K562 (cell line): Measurements from ENCODE around the gene SLC4A11. TPM values are rescaled to one million over a fixed set of nuclear protein-coding genes. Genes with fewer than 3 reads are reported as not detected.
A peak's percentile ranks its signal among the peaks of the same experiment; 100 is the strongest.

Experiments used
- ATAC-seq: fragments of 200-7000 bp; cut with Tn5 transposase; 3 replicates; pipeline ENCODE4 v1.9.1; 2020; ENCODE audit warnings: moderate library complexity
- BruUV-seq: library from RNA; stranded (reverse); fragments of 400-500 nt; replicated peaks from 2 replicates; lab custom pipeline; 2021; lab: Mats Ljungman, UMichigan
- CTCF ChIA-PET: fragments of 300-600 bp; formaldehyde crosslinking; extraction: SDS; loops from one replicate; lab custom pipeline; 2021; ENCODE audit warnings: low intra/inter-chr PET ratio; lab: Yijun Ruan, JAX
- POLR2A ChIA-PET: fragments of 300-600, 350-650 bp; sonication (Branson Sonifier 250); formaldehyde crosslinking; extraction: SDS; loops from one replicate; lab custom pipeline; 2021; ENCODE audit warnings: antibody characterized with exemption, inconsistent platforms; lab: Yijun Ruan, JAX
- DNase-seq, 4 experiments: peaks; one replicate each; pipeline versions ENCODE4 v3.0.0 to v3.0.0-alpha.2; 2011 to 2018; ENCODE audit warnings: low spot score in 3 of 4, mixed read lengths in 3 of 4; ENCODE audit errors: extremely low read depth in 1 of 4
- FAIRE-seq: peaks from 2 replicates; lab custom pipeline; 2011; peaks lifted over from hg19 to GRCh38; lab: Jason Lieb, UNC
- H2AFZ ChIP-seq: 2 replicates; pipeline ENCODE4 v1.6.0; 2011; ENCODE audit warnings: low read depth, low read length, control low read depth, inconsistent platforms
- H3K27ac ChIP-seq: fragments of 200-600 bp; 3 replicates; pipeline ENCODE4 v1.8.0; 2011; ENCODE audit warnings: low read depth, mild to moderate bottlenecking, control low read depth, inconsistent platforms, low read length, moderate library complexity, mixed read lengths; ENCODE audit errors: extremely low read depth
- H3K27me3 ChIP-seq, 2 experiments: fragments of 300-600 bp in 1 of 2; 2 replicates in 1 of 2; 3 replicates in 1 of 2; pipeline versions ENCODE4 v1.6.0 to v1.8.0; 2011; ENCODE audit warnings: inconsistent platforms in 2 of 2, low read length in 2 of 2, mild to moderate bottlenecking in 1 of 2, mixed read lengths in 1 of 2, moderate library complexity in 1 of 2; ENCODE audit not compliant: control insufficient read depth in 2 of 2, insufficient read depth in 2 of 2
- H3K36me3 ChIP-seq: fragments of 300-600 bp; 3 replicates; pipeline ENCODE4 v1.8.0; 2011; ENCODE audit warnings: mild to moderate bottlenecking, low read length, inconsistent platforms; ENCODE audit not compliant: control insufficient read depth, insufficient read depth
- H3K4me1 ChIP-seq, 2 experiments: fragments of 200-600 bp in 1 of 2; replicated peaks in 1 of 2; 2 replicates in 1 of 2; 3 replicates in 1 of 2; pipeline versions ENCODE4 v1.5.1 to v1.8.0; 2011; ENCODE audit warnings: inconsistent platforms in 2 of 2, low read length in 2 of 2, mild to moderate bottlenecking in 1 of 2, mixed read lengths in 1 of 2, moderate library complexity in 1 of 2; ENCODE audit not compliant: control insufficient read depth in 2 of 2, insufficient read depth in 2 of 2
- H3K4me2 ChIP-seq: 2 replicates; pipeline ENCODE4 v1.6.1; 2011; ENCODE audit warnings: low read length, control low read depth, inconsistent platforms, mixed read lengths; ENCODE audit not compliant: insufficient read depth
- H3K4me3 ChIP-seq: fragments of 200-600 bp; sonication (generic), shearing (Covaris generic); 2 replicates; pipeline ENCODE4 v1.5.1; 2016; ENCODE audit warnings: control low read depth, inconsistent platforms
- H3K79me2 ChIP-seq: fragments of 200-600 bp; 3 replicates; pipeline ENCODE4 v1.8.0; 2011; ENCODE audit warnings: low read length, inconsistent platforms; ENCODE audit not compliant: control insufficient read depth, insufficient read depth
- H3K9ac ChIP-seq, 2 experiments: 2 replicates each; pipeline versions ENCODE4 v1.6.0 to v1.6.1; 2011; ENCODE audit warnings: low read depth in 2 of 2, low read length in 2 of 2, control low read depth in 1 of 2, inconsistent platforms in 1 of 2, mild to moderate bottlenecking in 1 of 2, mixed read lengths in 1 of 2; ENCODE audit not compliant: insufficient read depth in 1 of 2
- H3K9me1 ChIP-seq: one replicate; pipeline ENCODE4 v1.6.0; 2011; ENCODE audit warnings: inconsistent platforms, mild to moderate bottlenecking, low read length, moderate library complexity; ENCODE audit not compliant: control insufficient read depth, insufficient read depth
- H3K9me3 ChIP-seq: replicated peaks from 2 replicates; pipeline ENCODE4 v1.5.1; 2011; ENCODE audit warnings: low read depth, low read length, inconsistent platforms; ENCODE audit not compliant: control insufficient read depth, insufficient read depth
- H4K20me1 ChIP-seq: replicated peaks from 2 replicates; pipeline ENCODE4 v1.6.1; 2011; ENCODE audit warnings: low read length, inconsistent platforms, mixed read lengths; ENCODE audit not compliant: control insufficient read depth, insufficient read depth
- BACH1 ChIP-seq: fragments of 200-800 bp; sonication (Bioruptor generic); IDR thresholded peaks from 2 replicates; pipeline ENCODE4 v1.6.1; 2016; ENCODE audit warnings: missing genetic modification characterization, missing compliant biosample characterization
- CREM ChIP-seq: IDR thresholded peaks from 2 replicates; pipeline ENCODE4 v1.6.1; 2014; ENCODE audit warnings: antibody characterized with exemption, low read depth
- GMEB1 ChIP-seq: fragments of 250-450 bp; sonication (Bioruptor Pico); IDR thresholded peaks from 2 replicates; pipeline ENCODE4 v1.4.0; 2020; ENCODE audit warnings: mild to moderate bottlenecking
- HNRNPK ChIP-seq: fragments of 200-400 bp; formaldehyde crosslinking; IDR thresholded peaks from one replicate; pipeline ENCODE4 v1.6.1; 2018; ENCODE audit warnings: mild to moderate bottlenecking, low read depth, low read length; ENCODE audit not compliant: poor library complexity, severe bottlenecking
- JUN ChIP-seq, 2 experiments: sonication (generic) in 1 of 2; formaldehyde crosslinking in 1 of 2; IDR thresholded peaks; 2 replicates each; pipeline versions ENCODE4 v1.6.1 to v1.8.0; 2012 to 2022; ENCODE audit warnings: borderline replicate concordance in 2 of 2, mild to moderate bottlenecking in 2 of 2, improper control_type of control experiment in 1 of 2, low read depth in 1 of 2, low read length in 1 of 2, missing genetic modification reagents in 1 of 2
- KHSRP ChIP-seq: fragments of 450-650 bp; IDR thresholded peaks from 2 replicates; pipeline ENCODE4 v1.6.1; 2017
- RAD21 ChIP-seq, 2 experiments: fragments of 250-450 bp in 1 of 2; fragments of 450-650 bp in 1 of 2; sonication (Bioruptor Pico) in 1 of 2; formaldehyde crosslinking in 1 of 2; IDR thresholded peaks in 1 of 2; conservative IDR thresholded peaks in 1 of 2; 2 replicates each; pipeline versions ENCODE4 v1.4.0 to v1.8.0; 2020 to 2022; ENCODE audit warnings: mild to moderate bottlenecking in 2 of 2, moderate library complexity in 1 of 2
- XRCC3 ChIP-seq: fragments of 450-650 bp; IDR thresholded peaks from 2 replicates; pipeline ENCODE4 v1.6.1; 2017; ENCODE audit warnings: mild to moderate bottlenecking, moderate library complexity
- WGBS: fragments of 100-300 bp; shearing (Covaris generic); methylation state at CpG from one replicate; pipeline ENCODE4 v1.1.6; 2016; ENCODE audit warnings: low coverage, mixed read lengths; ENCODE audit not compliant: insufficient coverage; ENCODE audit errors: missing lambda C conversion rate; 5-methylcytosine and 5-hydroxymethylcytosine counted together
- in situ Hi-C: fragments of 300-500 bp; cut with MboI; formaldehyde crosslinking; loops from 4 replicates; pipeline ENCODE4 v1.15.0; 2018; ENCODE audit warnings: inconsistent platforms, mixed read lengths
- intact Hi-C: fragments of 100-400 bp; cut with micrococcal nuclease; formaldehyde crosslinking; loops from 2 replicates; pipeline ENCODE4 v1.14.2; 2022
- polyA plus RNA-seq, 8 experiments: library from polyadenylated mRNA; depleted of rRNA in 4 of 8; stranded (reverse) in 5 of 8; unstranded in 3 of 8; fragments of >200 nt; fragmentation: Nextera tagmentation in 2 of 8; fragmentation: Illumina TruSeq in 1 of 8; extraction: Ambion mirVana in 2 of 8; extraction: Trizol in 1 of 8; gene quantifications; 2 replicates each; pipeline versions ENCODE4 v1.2.1 to v1.2.3, GENCODE V29; 2011 to 2014; ENCODE audit warnings: inconsistent platforms in 1 of 8, missing spikeins in 1 of 8
- total RNA-seq, 7 experiments: library from RNA; depleted of rRNA in 6 of 7; stranded (reverse); fragments of >200 nt in 6 of 7; fragmentation: Illumina TruSeq in 2 of 7; extraction: Trizol in 2 of 7; gene quantifications; 2 replicates each; pipeline versions ENCODE4 v1.2.1 to v1.2.3, GENCODE V29; 2011 to 2021; ENCODE audit warnings: low replicate concordance in 1 of 7

SLC4A11 gene
- total and polyA plus RNA-seq, 9 of the 15 experiments (the other 6 are each of a cell fraction or from before 2014, with no cell fraction given): 0.10 to 2.0 (median 0.20) TPM

GRCh38 chr20:3213226-3213625 is 25.8 kb downstream of the SLC4A11 start:
- FAIRE-seq (no peak), ATAC-seq (no peak), DNase-seq (no peak)
- no TSS peak for BruUV-seq
- H3K27me3 ChIP-seq: no peaks in the 10 kb centered on the region
- ChIA-PET POLR2A (no interaction called here), CTCF (no interaction called here)
- no peaks in the 10 kb centered on the region for H3K9me1 ChIP-seq
- H3K79me2 ChIP-seq: peaks cover 46% of the 10 kb centered on the region
- H4K20me1 ChIP-seq: no peaks in the 10 kb centered on the region
- in situ Hi-C loops: no loop called here
- intact Hi-C loops: no loop called here
- H3K9ac ChIP-seq: no peak overlapping the region
- TF ChIP-seq KHSRP: no peak
- WGBS: 94% methylated on average over 5 of the region's 7 CpGs
- H3K4me3 ChIP-seq: no peak overlapping the region
- no peak overlapping the region for H2AFZ ChIP-seq
- H3K9me3 ChIP-seq: no peaks in the 10 kb centered on the region
- peaks cover 8 to 9% of the 10 kb centered on the region in 2 experiments; a peak in 4 of 5 replicates for H3K4me1 ChIP-seq
- no peak overlapping the region for H3K4me2 ChIP-seq
- peaks cover 31% of the 10 kb centered on the region; the same call in 2 of the 3 replicates for H3K36me3 ChIP-seq
- H3K27ac ChIP-seq: no peak overlapping the region

GRCh38 chr20:3210346-3210745 is 28.6 kb downstream of the SLC4A11 start:
- no peak for DNase-seq
- peak; percentile 21 for ATAC-seq
- in situ Hi-C loops: no loop called here
- Histone ChIP-seq H4K20me1 (no peaks in the 10 kb centered on the region), H3K79me2 (peaks cover 46% of the 10 kb centered on the region), H3K36me3 (peaks cover 25% of the 10 kb centered on the region; the same call in 2 of the 3 replicates), H3K4me1 (peaks cover 7 to 9% of the 10 kb centered on the region in 2 experiments; a peak in 4 of 5 replicates), H2AFZ (peak overlapping the region; percentile 95), H3K4me2 (peak overlapping the region; percentile 99), H3K9me3 (no peaks in the 10 kb centered on the region), H3K27ac (peak overlapping the region; percentile 90), H3K27me3 (no peaks in the 10 kb centered on the region), H3K9ac (peak overlapping the region; percentile 85 to 96), H3K9me1 (no peaks in the 10 kb centered on the region), H3K4me3 (peak overlapping the region; percentile 99)
- peak; percentile 46 for FAIRE-seq
- ChIA-PET CTCF (no interaction called here), POLR2A (interaction anchor here (0.9 kb wide), 1 partner anchor 40 kb away, joined by 3 read pairs; no protein-coding TSS in a partner anchor)
- intact Hi-C loops: no loop called here
- no TSS peak for BruUV-seq
- TF ChIP-seq RAD21 (CRISPR knock-in tag; conservative IDR thresholded peaks at IDR 0.05 in 1 of 2, IDR thresholded peaks at IDR 0.05 in 1 of 2) (no peak), CREM (no peak), GMEB1 (no peak), JUN (IDR thresholded peaks at IDR 0.05; ENCODE audit: borderline replicate concordance, low read depth, low read length) (no peak), JUN (CRISPR knock-in tag; IDR thresholded peaks at IDR 0.05; ENCODE audit: borderline replicate concordance) (0 out of 2 replicates have a peak, but pooled peaks have one; percentile 9), XRCC3 (no peak), BACH1 (no peak), HNRNPK (no peak)
- 11% methylated on average over 1 of the region's 2 CpGs for WGBS
